ENCODE measurements around the gene CACNA1G.

CACNA1G gene

GRCh38 chr17:50548831-50549230 lies 11.7 kb upstream of the CACNA1G start:
- no peak for DNase-seq (ENCODE audit: low spot score)

- DNase-seq (ENCODE audit: low spot score): no peak
Observed at GRCh38 chr17:50549256-50549941, 11.1 kb upstream of the CACNA1G start.

- no peak for DNase-seq (ENCODE audit: low spot score)
Observed at GRCh38 chr17:50549969-50550368, 10.5 kb upstream of the CACNA1G start.

- DNase-seq (ENCODE audit: low spot score): peak; percentile 90
Observed at GRCh38 chr17:50550661-50551432, 9.7 kb upstream of the CACNA1G start.

DNA sequence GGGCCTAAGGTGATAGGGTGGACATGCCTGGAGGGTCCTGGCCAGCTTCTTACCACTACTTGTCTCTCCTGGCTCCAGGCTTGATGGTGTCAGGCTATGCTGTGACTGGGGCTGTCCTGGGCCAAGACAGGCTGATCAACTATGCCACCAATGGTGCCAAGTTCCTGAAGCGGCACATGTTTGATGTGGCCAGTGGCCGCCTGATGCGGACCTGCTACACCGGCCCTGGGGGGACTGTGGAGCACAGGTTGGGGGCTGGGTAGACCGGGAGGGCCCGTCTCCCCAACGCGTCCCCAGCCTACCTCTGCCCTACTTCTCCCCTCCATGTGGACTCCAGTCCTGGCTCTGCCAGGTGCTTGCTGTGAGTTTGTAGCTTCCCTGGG lies 9.1 kb upstream of the CACNA1G start:
- DNase-seq (ENCODE audit: low spot score): no peak

DNA sequence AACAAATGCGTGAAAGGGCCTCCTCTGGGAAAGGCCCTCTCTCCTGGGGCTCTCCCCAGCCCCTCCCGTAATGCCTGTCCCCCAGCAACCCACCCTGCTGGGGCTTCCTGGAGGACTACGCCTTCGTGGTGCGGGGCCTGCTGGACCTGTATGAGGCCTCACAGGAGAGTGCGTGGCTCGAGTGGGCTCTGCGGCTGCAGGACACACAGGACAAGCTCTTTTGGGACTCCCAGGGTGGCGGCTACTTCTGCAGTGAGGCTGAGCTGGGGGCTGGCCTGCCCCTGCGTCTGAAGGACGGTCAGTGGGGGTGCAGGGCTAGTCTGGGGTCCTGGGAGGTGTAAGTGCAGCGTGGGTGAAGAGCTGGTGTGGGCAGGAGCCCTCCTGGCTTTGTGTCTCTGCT lies 8.6 kb upstream of the CACNA1G start:
- no peak for DNase-seq (ENCODE audit: low spot score)

DNA sequence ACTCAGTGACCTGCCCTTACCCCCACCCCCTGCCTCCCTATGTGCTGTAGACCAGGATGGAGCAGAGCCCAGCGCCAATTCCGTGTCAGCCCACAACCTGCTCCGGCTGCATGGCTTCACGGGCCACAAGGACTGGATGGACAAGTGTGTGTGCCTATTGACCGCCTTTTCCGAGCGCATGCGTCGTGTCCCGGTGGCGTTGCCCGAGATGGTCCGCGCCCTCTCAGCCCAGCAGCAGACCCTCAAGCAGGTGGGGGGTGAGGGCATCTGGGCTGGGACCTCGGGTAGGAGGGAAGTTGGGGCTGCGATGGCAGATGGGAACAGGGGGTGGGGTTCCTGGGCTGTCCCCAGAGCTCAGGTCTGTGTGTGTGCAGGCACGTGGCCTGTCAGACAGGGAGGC lies 6.3 kb upstream of the CACNA1G start:
- no peak for DNase-seq (ENCODE audit: low spot score)

GRCh38 chr17:50556803-50557202 lies 3.7 kb upstream of the CACNA1G start:
- DNase-seq (ENCODE audit: low spot score): no peak

DNA sequence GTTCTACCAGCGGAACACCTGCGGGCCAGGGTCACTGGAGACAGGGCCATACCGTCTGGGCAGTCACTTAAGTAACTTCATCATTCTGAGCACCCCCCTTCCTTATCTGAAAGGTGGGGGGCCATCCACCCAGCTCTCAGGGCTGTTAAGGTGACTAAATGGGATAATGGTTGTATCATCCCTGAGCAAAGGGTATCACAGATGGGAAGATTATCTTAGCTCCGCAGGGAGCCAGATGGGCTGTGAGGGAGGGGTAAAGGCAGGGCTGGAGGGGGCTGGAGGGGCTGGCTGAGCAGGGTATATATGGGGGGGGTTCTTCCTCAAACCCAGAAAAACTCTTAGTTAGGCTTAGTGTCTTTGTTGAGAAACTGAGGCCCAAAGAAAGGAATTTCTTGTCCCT lies 2.9 kb upstream of the CACNA1G start:
- DNase-seq (ENCODE audit: low spot score): no peak

- DNase-seq (ENCODE audit: low spot score): no peak
Observed at GRCh38 chr17:50558091-50558490, 2.4 kb upstream of the CACNA1G start.

DNA sequence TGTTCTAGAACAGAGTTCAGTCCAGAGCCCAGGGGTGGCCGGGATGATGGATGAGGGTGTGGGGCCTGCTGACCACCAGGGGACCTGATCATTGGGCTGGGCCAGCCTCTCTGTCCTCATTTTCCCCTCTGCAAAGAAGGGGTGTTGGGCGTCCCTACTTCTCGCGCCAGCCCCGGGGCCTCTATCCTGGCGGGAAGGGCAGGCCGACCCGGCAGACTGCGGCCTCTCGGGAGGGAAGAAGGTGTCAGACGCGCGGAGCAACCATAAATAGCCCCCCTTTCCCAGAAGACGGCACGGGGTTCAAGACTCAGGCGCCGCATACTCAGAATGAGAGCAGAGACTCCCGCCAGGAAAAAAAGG lies 2.0 kb upstream of the CACNA1G start:
- no peak for DNase-seq (ENCODE audit: low spot score)

- DNase-seq (ENCODE audit: low spot score): no peak
Observed at GRCh38 chr17:50558941-50559614, 1.4 kb upstream of the CACNA1G start.

GRCh38 chr17:50559674-50560184 lies 786 bp upstream of the CACNA1G start:
- DNase-seq (ENCODE audit: low spot score): peak; percentile 64

GRCh38 chr17:50560931-50561745 lies 623 bp downstream of the CACNA1G start:
- DNase-seq (ENCODE audit: low spot score): peak; percentile 34

DNA sequence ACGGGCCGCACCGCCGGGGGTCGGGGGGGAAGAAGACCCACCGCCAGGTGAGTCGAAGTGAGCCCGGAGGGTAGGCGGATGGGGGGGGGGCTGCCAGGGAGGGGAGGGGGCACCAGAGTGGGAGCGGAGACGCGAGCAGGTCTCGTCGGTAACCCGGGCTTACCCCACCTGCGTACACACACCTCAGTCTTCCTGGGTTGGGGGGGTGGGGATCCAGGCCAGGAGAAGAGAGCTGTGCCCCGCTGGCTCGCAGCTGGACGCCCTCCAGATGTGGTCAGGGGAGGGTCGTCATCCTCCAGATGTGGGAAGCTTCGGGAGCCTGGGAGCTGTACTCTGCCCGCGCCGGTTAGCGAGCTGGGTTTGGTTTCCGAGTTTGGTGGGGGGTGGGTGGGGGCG lies 1.2 kb downstream of the CACNA1G start:
- no peak for DNase-seq (ENCODE audit: low spot score)

DNA sequence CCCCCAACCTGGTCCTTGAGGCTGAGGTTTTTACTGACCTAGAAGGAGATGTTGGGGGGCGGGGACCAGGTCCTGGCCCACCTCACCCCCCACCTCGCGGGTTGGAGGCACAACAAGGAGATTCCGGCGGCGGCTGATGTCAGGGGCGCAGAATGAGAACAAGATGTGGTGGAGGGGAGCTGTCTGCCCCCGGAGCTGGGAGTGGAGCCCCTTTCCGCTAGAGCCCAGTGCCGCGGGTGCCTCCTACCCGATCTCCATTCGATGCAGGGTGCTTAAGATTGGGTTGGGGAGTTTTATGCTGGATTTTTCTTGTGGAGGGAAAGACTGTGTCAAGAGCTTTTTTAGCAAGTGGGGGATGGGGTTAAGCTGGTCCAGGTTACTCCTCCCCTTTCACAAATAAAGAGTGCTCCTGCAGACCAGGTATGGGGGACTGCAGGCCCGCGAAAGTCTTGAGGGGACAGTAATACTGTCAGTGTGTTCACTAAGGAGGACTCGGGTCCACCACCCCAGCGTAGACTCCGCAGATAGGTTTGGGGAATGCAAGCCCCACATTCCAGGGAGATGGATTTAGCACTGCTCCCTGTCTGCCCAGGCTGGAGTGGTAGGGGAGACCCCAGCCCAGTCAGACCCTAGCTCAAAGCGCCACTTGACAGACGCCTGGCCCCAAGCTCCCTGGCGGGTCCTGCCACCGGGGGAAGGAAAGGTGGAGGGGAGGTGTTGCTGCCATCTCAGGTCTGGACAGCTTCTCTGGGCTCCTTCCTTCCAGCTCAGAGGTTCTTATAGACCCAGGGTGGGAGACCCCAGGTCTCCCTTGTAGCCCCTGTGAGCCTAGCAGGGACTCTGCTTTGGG lies 2.0 kb downstream of the CACNA1G start:
- DNase-seq (ENCODE audit: low spot score): no peak

- no peak for DNase-seq (ENCODE audit: low spot score)
Observed at GRCh38 chr17:50563092-50563511, 2.6 kb downstream of the CACNA1G start.

GRCh38 chr17:50564916-50565315 lies 4.4 kb downstream of the CACNA1G start:
- peak; percentile 91 for DNase-seq (ENCODE audit: low spot score)

- DNase-seq (ENCODE audit: low spot score): no peak
Observed at GRCh38 chr17:50565402-50566350, 5.2 kb downstream of the CACNA1G start.

- DNase-seq (ENCODE audit: low spot score): no peak
Observed at GRCh38 chr17:50566886-50567285, 6.4 kb downstream of the CACNA1G start.

All from GM03348 (cell line).